ENCODE results near the gene UBE2G1. TPM values are rescaled to one million over a fixed set of nuclear protein-coding genes. Genes with fewer than 3 reads are reported as not detected.

The UBE2G1 gene
- total and polyA plus RNA-seq, 2 of the 8 experiments (the other 6 are each of a cell fraction or from before 2014, with no cell fraction given) = 73.9 to 170 TPM

DNA sequence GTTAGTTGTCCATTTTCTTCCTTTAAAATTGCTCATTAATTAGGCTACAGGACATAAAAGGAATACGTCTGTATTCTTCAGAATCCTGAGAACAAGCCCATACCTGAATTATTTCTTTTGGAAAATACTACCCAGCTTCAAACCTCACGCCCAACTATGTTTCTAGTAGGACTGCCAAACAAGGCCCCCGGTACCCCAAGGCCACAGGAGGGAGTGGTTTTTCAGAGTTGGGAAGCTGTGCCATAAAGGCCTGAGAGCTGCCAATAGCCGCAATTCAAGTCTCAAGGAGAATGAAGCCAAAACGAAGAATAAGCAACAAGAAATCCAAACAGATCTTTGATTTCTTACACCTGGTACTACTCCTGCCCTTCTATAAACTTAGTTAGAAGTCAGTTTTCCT lies 48.3 kb downstream of the UBE2G1 start (continued):
- TF ChIP-seq, protein P1, sequence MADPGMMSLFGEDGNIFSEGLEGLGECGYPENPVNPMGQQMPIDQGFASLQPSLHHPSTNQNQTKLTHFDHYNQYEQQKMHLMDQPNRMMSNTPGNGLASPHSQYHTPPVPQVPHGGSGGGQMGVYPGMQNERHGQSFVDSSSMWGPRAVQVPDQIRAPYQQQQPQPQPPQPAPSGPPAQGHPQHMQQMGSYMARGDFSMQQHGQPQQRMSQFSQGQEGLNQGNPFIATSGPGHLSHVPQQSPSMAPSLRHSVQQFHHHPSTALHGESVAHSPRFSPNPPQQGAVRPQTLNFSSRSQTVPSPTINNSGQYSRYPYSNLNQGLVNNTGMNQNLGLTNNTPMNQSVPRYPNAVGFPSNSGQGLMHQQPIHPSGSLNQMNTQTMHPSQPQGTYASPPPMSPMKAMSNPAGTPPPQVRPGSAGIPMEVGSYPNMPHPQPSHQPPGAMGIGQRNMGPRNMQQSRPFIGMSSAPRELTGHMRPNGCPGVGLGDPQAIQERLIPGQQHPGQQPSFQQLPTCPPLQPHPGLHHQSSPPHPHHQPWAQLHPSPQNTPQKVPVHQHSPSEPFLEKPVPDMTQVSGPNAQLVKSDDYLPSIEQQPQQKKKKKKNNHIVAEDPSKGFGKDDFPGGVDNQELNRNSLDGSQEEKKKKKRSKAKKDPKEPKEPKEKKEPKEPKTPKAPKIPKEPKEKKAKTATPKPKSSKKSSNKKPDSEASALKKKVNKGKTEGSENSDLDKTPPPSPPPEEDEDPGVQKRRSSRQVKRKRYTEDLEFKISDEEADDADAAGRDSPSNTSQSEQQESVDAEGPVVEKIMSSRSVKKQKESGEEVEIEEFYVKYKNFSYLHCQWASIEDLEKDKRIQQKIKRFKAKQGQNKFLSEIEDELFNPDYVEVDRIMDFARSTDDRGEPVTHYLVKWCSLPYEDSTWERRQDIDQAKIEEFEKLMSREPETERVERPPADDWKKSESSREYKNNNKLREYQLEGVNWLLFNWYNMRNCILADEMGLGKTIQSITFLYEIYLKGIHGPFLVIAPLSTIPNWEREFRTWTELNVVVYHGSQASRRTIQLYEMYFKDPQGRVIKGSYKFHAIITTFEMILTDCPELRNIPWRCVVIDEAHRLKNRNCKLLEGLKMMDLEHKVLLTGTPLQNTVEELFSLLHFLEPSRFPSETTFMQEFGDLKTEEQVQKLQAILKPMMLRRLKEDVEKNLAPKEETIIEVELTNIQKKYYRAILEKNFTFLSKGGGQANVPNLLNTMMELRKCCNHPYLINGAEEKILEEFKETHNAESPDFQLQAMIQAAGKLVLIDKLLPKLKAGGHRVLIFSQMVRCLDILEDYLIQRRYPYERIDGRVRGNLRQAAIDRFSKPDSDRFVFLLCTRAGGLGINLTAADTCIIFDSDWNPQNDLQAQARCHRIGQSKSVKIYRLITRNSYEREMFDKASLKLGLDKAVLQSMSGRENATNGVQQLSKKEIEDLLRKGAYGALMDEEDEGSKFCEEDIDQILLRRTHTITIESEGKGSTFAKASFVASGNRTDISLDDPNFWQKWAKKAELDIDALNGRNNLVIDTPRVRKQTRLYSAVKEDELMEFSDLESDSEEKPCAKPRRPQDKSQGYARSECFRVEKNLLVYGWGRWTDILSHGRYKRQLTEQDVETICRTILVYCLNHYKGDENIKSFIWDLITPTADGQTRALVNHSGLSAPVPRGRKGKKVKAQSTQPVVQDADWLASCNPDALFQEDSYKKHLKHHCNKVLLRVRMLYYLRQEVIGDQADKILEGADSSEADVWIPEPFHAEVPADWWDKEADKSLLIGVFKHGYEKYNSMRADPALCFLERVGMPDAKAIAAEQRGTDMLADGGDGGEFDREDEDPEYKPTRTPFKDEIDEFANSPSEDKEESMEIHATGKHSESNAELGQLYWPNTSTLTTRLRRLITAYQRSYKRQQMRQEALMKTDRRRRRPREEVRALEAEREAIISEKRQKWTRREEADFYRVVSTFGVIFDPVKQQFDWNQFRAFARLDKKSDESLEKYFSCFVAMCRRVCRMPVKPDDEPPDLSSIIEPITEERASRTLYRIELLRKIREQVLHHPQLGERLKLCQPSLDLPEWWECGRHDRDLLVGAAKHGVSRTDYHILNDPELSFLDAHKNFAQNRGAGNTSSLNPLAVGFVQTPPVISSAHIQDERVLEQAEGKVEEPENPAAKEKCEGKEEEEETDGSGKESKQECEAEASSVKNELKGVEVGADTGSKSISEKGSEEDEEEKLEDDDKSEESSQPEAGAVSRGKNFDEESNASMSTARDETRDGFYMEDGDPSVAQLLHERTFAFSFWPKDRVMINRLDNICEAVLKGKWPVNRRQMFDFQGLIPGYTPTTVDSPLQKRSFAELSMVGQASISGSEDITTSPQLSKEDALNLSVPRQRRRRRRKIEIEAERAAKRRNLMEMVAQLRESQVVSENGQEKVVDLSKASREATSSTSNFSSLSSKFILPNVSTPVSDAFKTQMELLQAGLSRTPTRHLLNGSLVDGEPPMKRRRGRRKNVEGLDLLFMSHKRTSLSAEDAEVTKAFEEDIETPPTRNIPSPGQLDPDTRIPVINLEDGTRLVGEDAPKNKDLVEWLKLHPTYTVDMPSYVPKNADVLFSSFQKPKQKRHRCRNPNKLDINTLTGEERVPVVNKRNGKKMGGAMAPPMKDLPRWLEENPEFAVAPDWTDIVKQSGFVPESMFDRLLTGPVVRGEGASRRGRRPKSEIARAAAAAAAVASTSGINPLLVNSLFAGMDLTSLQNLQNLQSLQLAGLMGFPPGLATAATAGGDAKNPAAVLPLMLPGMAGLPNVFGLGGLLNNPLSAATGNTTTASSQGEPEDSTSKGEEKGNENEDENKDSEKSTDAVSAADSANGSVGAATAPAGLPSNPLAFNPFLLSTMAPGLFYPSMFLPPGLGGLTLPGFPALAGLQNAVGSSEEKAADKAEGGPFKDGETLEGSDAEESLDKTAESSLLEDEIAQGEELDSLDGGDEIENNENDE (IDR thresholded peaks at IDR 0.05; ENCODE audit: insufficient replicate concordance, low read length) = no peak
- no peak for TF ChIP-seq SIRT6 (IDR thresholded peaks at IDR 0.05; ENCODE audit: low read length)

All from H1 (cell line).